MM.1S (cell line): ENCODE measurements around the gene LEF1.
"Not testable (repeated sequence)": the region's sequence is repeated elsewhere in the genome, so short reads cannot be mapped to it uniquely, and the experiment has no call there.

Source experiments
- DNase-seq: peaks from one replicate; pipeline ENCODE4 v3.0.0-alpha.2; 2015
- H2AFZ ChIP-seq: fragments of 300-600 bp; sonication (generic); 2 replicates; pipeline ENCODE4 v1.6.0; 2016; ENCODE audit warnings: antibody characterized with exemption, low read length
- H3F3A ChIP-seq: fragments of 300-600 bp; sonication (generic); 2 replicates; pipeline ENCODE4 v1.6.1; 2016; ENCODE audit warnings: mild to moderate bottlenecking, antibody characterized with exemption, low read length, moderate library complexity, mixed read lengths; ENCODE audit not compliant: insufficient read depth
- H3K27ac ChIP-seq: fragments of 300-600 bp; sonication (generic); 2 replicates; pipeline ENCODE4 v1.5.1; 2016; ENCODE audit warnings: mild to moderate bottlenecking, low read length
- H3K27me3 ChIP-seq: fragments of 300-600 bp; sonication (generic); replicated peaks from 2 replicates; pipeline ENCODE4 v1.6.0; 2016; ENCODE audit warnings: low read length; ENCODE audit not compliant: insufficient read depth
- H3K36me3 ChIP-seq: fragments of 300-600 bp; sonication (generic); replicated peaks from 2 replicates; pipeline ENCODE4 v1.6.1; 2016; ENCODE audit warnings: mild to moderate bottlenecking, low read length, mixed read lengths; ENCODE audit not compliant: insufficient read depth
- H3K4me1 ChIP-seq: fragments of 300-600 bp; sonication (generic); 2 replicates; pipeline ENCODE4 v1.6.1; 2016; ENCODE audit warnings: low read length, mixed read lengths
- H3K4me2 ChIP-seq: fragments of 300-600 bp; sonication (generic); 2 replicates; pipeline ENCODE4 v1.6.0; 2016; ENCODE audit warnings: low read depth, low read length
- H3K4me3 ChIP-seq: fragments of 300-600 bp; sonication (generic); 2 replicates; pipeline ENCODE4 v1.5.1; 2016; ENCODE audit warnings: low read length, mixed read lengths
- H3K79me2 ChIP-seq: fragments of 300-600 bp; sonication (generic); 2 replicates; pipeline ENCODE4 v1.6.1; 2016; ENCODE audit warnings: mixed run types, low read length, mixed read lengths
- H3K9ac ChIP-seq: fragments of 300-600 bp; sonication (generic); 2 replicates; pipeline ENCODE4 v1.6.1; 2016; ENCODE audit warnings: low read length, mixed read lengths
- H3K9me2 ChIP-seq: fragments of 300-600 bp; sonication (generic); replicated peaks from 2 replicates; pipeline ENCODE4 v1.6.1; 2016; ENCODE audit warnings: mild to moderate bottlenecking, low read length, mixed read lengths; ENCODE audit not compliant: insufficient read depth
- H3K9me3 ChIP-seq: fragments of 300-600 bp; sonication (generic); replicated peaks from 2 replicates; pipeline ENCODE4 v1.6.1; 2016; ENCODE audit warnings: mild to moderate bottlenecking, low read length, mixed read lengths; ENCODE audit not compliant: insufficient read depth
- H4K20me1 ChIP-seq: fragments of 300-600 bp; sonication (generic); 2 replicates; pipeline ENCODE4 v1.6.1; 2016; ENCODE audit warnings: mild to moderate bottlenecking, low read length, moderate library complexity, mixed read lengths; ENCODE audit not compliant: insufficient read depth
- EZH2 ChIP-seq: fragments of 300-600 bp; sonication (generic); optimal IDR thresholded peaks from 2 replicates; pipeline ENCODE3; 2017; ENCODE audit warnings: low read depth, mild to moderate bottlenecking, antibody characterized with exemption, low read length, mixed read lengths
- EZH2phosphoT487 ChIP-seq: fragments of 300-600 bp; sonication (generic); IDR thresholded peaks from 2 replicates; pipeline ENCODE4 v1.6.1; 2018; ENCODE audit warnings: antibody characterized with exemption, low read length
- TF ChIP-seq, protein P1 (sequence below): fragments of 300-600 bp; sonication (generic); IDR thresholded peaks from 2 replicates; pipeline ENCODE4 v1.5.1; 2016; ENCODE audit warnings: antibody characterized with exemption, low read length, mixed read lengths

Gene LEF1

DNA sequence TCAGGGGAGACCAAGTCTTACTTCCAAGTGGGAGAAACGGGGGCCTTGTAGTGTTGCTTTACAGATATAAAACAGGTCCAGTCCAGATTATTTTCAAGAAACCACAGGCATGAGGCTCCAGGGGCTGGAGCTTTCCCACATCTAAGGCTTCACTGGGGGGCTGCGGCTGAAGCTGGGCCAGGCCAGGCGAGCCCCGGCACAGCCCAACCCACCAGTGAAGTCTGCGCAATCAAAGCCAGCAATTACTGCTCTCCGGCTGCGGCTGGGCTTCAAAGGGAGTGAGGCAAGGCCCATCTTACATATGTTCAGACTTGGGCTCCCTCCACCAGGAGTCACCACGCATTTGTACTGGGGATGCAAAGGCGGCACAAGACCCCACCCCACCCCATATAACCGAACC is 117.4 kb downstream of the LEF1 start:
- H3F3A ChIP-seq, result no peaks in the 10 kb centered on the region
- H3K9me2 ChIP-seq, result no peaks in the 10 kb centered on the region
- DNase-seq, result no peak
- H3K4me1 ChIP-seq, result peaks cover 25% of the 10 kb centered on the region
- H2AFZ ChIP-seq, result no peak overlapping the region
- H3K27ac ChIP-seq, result no peak overlapping the region
- TF ChIP-seq, protein P1, sequence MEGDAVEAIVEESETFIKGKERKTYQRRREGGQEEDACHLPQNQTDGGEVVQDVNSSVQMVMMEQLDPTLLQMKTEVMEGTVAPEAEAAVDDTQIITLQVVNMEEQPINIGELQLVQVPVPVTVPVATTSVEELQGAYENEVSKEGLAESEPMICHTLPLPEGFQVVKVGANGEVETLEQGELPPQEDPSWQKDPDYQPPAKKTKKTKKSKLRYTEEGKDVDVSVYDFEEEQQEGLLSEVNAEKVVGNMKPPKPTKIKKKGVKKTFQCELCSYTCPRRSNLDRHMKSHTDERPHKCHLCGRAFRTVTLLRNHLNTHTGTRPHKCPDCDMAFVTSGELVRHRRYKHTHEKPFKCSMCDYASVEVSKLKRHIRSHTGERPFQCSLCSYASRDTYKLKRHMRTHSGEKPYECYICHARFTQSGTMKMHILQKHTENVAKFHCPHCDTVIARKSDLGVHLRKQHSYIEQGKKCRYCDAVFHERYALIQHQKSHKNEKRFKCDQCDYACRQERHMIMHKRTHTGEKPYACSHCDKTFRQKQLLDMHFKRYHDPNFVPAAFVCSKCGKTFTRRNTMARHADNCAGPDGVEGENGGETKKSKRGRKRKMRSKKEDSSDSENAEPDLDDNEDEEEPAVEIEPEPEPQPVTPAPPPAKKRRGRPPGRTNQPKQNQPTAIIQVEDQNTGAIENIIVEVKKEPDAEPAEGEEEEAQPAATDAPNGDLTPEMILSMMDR, result no peak
- TF ChIP-seq EZH2 (no peak), EZH2phosphoT487 (no peak)
- no peak overlapping the region for H3K4me3 ChIP-seq
- H3K36me3 ChIP-seq, result 0 out of 2 replicates have a peak, but pooled peaks cover 8% of the 10 kb centered on the region
- H3K9me3 ChIP-seq, result no peaks in the 10 kb centered on the region
- H3K79me2 ChIP-seq, result no peaks in the 10 kb centered on the region
- H4K20me1 ChIP-seq, result no peaks in the 10 kb centered on the region
- H3K4me2 ChIP-seq, result no peak overlapping the region
- no peak overlapping the region for H3K9ac ChIP-seq
- H3K27me3 ChIP-seq, result no peaks in the 10 kb centered on the region

DNA sequence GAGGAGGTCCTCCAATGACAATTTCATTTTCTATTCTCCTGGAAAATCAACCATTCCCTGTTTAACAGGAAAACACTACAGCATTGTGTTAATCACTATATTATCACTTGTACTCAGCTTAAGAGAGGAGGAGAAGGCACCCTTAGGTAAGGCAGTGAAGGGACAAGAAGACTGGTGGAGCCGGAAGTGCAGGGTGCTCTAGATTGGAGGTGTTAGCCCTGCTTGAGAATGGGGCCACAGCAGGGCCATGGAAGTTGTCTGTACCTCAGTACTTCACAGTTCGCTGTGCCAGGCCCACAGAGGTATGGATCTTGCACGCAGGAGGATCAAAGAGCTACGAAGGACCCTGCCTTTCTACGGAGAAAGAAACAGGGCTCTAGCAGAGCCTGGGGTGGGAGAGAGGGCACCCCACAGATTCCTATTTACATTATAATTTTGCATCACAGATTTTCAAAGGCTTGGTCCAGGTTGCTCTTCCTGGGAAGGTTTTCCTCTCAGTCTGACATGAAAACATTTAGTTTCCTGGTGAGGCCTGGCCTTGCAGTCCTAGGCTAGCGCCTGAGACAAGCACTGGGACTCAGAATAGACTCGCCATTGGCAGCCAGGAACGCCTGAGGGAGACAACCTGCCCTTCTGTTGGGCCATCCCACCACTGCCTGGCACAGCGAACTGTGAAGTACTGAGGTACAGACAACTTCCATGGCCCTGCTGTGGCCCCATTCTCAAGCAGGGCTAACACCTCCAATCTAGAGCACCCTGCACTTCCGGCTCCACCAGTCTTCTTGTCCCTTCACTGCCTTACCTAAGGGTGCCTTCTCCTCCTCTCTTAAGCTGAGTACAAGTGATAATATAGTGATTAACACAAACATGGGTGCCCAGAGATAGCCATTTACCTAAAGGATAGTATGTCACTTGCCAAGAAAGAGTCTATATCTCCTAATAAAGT is 118.3 kb downstream of the LEF1 start:
- H2AFZ ChIP-seq, H3K27me3 ChIP-seq, H3F3A ChIP-seq, H3K79me2 ChIP-seq, H3K4me3 ChIP-seq, H4K20me1 ChIP-seq, DNase-seq, H3K27ac ChIP-seq, H3K4me2 ChIP-seq, H3K36me3 ChIP-seq, H3K9me2 ChIP-seq, H3K9me3 ChIP-seq, H3K9ac ChIP-seq: not testable (repeated sequence)
- H3K4me1 ChIP-seq, result peaks cover 16% of the 10 kb centered on the region

DNA sequence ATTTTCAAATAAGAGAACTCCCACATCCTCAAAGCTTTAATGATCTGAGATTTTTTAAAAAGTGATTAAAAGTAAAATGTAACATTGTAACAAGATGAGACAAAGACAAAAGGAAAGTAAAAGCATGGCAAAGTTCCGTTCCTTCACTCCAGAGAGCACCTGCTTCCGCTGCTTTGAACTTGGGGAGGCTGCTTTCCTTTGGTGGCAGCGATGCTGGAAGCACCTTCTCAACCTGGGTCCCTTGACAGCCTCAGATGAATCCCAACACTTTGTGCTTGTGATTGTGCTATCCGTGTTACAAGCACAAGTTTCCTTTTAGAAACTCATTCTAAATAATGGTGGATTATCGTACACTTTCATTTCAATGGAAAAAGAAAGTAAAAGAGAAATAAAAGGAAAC is 119.3 kb downstream of the LEF1 start:
- Histone ChIP-seq H3K4me3 (no peak overlapping the region), H3K36me3 (0 out of 2 replicates have a peak, but pooled peaks cover 8% of the 10 kb centered on the region), H3K9me3 (no peaks in the 10 kb centered on the region), H3K9me2 (no peaks in the 10 kb centered on the region), H3F3A (no peaks in the 10 kb centered on the region), H3K79me2 (no peaks in the 10 kb centered on the region), H3K4me2 (no peak overlapping the region), H3K4me1 (peaks cover 16% of the 10 kb centered on the region), H2AFZ (no peak overlapping the region), H3K27ac (no peak overlapping the region), H3K9ac (no peak overlapping the region), H3K27me3 (no peaks in the 10 kb centered on the region), H4K20me1 (no peaks in the 10 kb centered on the region)
- no peak for DNase-seq
- TF ChIP-seq, protein P1, result no peak
- TF ChIP-seq EZH2 (no peak), EZH2phosphoT487 (no peak)

DNA sequence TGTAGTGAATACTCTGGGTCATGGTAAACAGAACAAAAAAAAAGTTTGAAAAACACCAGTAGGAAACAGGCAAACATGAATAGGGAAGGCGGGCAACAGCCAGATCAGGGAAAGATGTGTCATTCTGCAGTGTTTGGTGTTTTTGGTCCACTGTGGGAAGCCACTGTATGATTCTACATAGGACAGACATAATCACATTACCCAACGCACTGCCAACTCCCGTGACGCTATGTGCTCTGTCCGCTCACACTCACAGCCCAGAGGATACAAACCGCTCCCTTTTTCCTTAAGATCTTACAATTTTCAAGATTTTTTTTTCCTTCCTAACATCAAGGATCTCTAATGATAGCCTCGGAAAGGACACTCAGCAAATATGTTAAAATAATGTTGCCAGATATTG is 119.7 kb downstream of the LEF1 start:
- no peaks in the 10 kb centered on the region for H4K20me1 ChIP-seq
- H3K9ac ChIP-seq, result no peak overlapping the region
- no peak overlapping the region for H3K27ac ChIP-seq
- no peak overlapping the region for H2AFZ ChIP-seq
- H3K27me3 ChIP-seq, result no peaks in the 10 kb centered on the region
- no peak for TF ChIP-seq EZH2
- TF ChIP-seq, protein P1, result no peak
- TF ChIP-seq EZH2phosphoT487, result no peak
- H3K36me3 ChIP-seq, result 0 out of 2 replicates have a peak, but pooled peaks cover 4% of the 10 kb centered on the region
- no peaks in the 10 kb centered on the region for H3F3A ChIP-seq
- no peaks in the 10 kb centered on the region for H3K9me2 ChIP-seq
- H3K9me3 ChIP-seq, result no peaks in the 10 kb centered on the region
- no peak overlapping the region for H3K4me2 ChIP-seq
- no peaks in the 10 kb centered on the region for H3K79me2 ChIP-seq
- H3K4me1 ChIP-seq, result peaks cover 14% of the 10 kb centered on the region
- no peak overlapping the region for H3K4me3 ChIP-seq
- no peak for DNase-seq
